ENCODE measurements around the gene PKD1L1. TPM values are rescaled to one million over a fixed set of nuclear protein-coding genes. Genes with fewer than 3 reads are reported as not detected.

The PKD1L1 gene
- total RNA-seq, 1 experiment from 2014 or later, result not detected

DNA sequence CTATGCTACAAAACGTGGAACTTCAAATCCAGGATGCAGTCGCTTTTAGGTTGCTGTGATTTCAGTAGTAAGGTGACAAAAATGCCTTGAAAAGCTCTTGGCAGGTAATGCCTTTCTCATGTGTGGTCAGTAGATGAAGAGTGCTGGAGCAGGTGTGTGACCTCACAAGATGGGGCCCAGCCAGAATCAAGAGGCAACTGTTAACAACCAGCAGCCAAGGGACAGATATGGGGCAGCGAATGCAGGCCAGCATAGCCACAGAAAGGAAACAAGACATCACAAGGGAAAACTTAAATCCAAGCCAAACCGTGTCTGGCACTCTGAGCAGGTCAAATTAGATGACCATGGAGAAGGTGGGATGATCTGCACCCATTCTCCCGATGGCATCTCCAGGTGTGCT, 18.9 kb upstream of the PKD1L1 start:
- peaks cover 51% of the 10 kb centered on the region for H3K36me3 ChIP-seq (ENCODE audit: insufficient read depth, low read length, poor library complexity, severe bottlenecking)
- no peak overlapping the region for H3K4me3 ChIP-seq (ENCODE audit: low read depth, low read length, poor library complexity, severe bottlenecking)
- peaks cover 8% of the 10 kb centered on the region for H3K4me1 ChIP-seq (ENCODE audit: insufficient read depth, low read length, poor library complexity, severe bottlenecking)
- CTCF ChIA-PET, result interaction anchor here (0.6 kb wide), 1 partner anchor 187 kb away, joined by 4 read pairs; no protein-coding TSS in a partner anchor
- no TSS peak for BruUV-seq (replicated peaks)
- H3K9me3 ChIP-seq (ENCODE audit: low read depth, low read length, poor library complexity, severe bottlenecking), result no peaks in the 10 kb centered on the region
- POLR2A ChIA-PET (ENCODE audit: low non-redundant PET), result no interaction called here
- TF ChIP-seq, protein P1, sequence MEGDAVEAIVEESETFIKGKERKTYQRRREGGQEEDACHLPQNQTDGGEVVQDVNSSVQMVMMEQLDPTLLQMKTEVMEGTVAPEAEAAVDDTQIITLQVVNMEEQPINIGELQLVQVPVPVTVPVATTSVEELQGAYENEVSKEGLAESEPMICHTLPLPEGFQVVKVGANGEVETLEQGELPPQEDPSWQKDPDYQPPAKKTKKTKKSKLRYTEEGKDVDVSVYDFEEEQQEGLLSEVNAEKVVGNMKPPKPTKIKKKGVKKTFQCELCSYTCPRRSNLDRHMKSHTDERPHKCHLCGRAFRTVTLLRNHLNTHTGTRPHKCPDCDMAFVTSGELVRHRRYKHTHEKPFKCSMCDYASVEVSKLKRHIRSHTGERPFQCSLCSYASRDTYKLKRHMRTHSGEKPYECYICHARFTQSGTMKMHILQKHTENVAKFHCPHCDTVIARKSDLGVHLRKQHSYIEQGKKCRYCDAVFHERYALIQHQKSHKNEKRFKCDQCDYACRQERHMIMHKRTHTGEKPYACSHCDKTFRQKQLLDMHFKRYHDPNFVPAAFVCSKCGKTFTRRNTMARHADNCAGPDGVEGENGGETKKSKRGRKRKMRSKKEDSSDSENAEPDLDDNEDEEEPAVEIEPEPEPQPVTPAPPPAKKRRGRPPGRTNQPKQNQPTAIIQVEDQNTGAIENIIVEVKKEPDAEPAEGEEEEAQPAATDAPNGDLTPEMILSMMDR (conservative IDR thresholded peaks at IDR 0.05; ENCODE audit: low read depth, low read length), result no peak
- no peak for TF ChIP-seq EZH2 (IDR thresholded peaks at IDR 0.05; ENCODE audit: borderline replicate concordance, low read depth, low read length, poor library complexity, severe bottlenecking)
- no peaks in the 10 kb centered on the region for H3K27me3 ChIP-seq (replicated peaks; ENCODE audit: insufficient read depth, low read depth, low read length, poor library complexity)
- H3K27ac ChIP-seq (ENCODE audit: low read depth, low read length, poor library complexity, severe bottlenecking), result no peak overlapping the region
- intact Hi-C loops (cut with micrococcal nuclease; ENCODE audit: unreplicated experiment), result no loop called here
- no peak for DNase-seq (ENCODE audit: low spot score)

- H3K36me3 ChIP-seq (ENCODE audit: insufficient read depth, low read length, poor library complexity, severe bottlenecking), result peaks cover 51% of the 10 kb centered on the region
- no TSS peak for BruUV-seq (replicated peaks)
- ChIA-PET POLR2A (ENCODE audit: low non-redundant PET) (no interaction called here), CTCF (no interaction called here)
- H3K27me3 ChIP-seq (replicated peaks; ENCODE audit: insufficient read depth, low read depth, low read length, poor library complexity), result no peaks in the 10 kb centered on the region
- H3K4me1 ChIP-seq (ENCODE audit: insufficient read depth, low read length, poor library complexity, severe bottlenecking), result peaks cover 4% of the 10 kb centered on the region
- intact Hi-C loops (cut with micrococcal nuclease; ENCODE audit: unreplicated experiment), result no loop called here
- no peak overlapping the region for H3K4me3 ChIP-seq (ENCODE audit: low read depth, low read length, poor library complexity, severe bottlenecking)
- DNase-seq (ENCODE audit: low spot score), result no peak
- H3K9me3 ChIP-seq (ENCODE audit: low read depth, low read length, poor library complexity, severe bottlenecking), result no peaks in the 10 kb centered on the region
- TF ChIP-seq, protein P1 (conservative IDR thresholded peaks at IDR 0.05; ENCODE audit: low read depth, low read length), result no peak
- no peak for TF ChIP-seq EZH2 (IDR thresholded peaks at IDR 0.05; ENCODE audit: borderline replicate concordance, low read depth, low read length, poor library complexity, severe bottlenecking)
- H3K27ac ChIP-seq (ENCODE audit: low read depth, low read length, poor library complexity, severe bottlenecking), result no peak overlapping the region
Observed at GRCh38 chr7:47965456-47965855, 17.2 kb upstream of the PKD1L1 start.

- intact Hi-C loops (cut with micrococcal nuclease; ENCODE audit: unreplicated experiment), result no loop called here
- no peak overlapping the region for H3K4me3 ChIP-seq (ENCODE audit: low read depth, low read length, poor library complexity, severe bottlenecking)
- no TSS peak for BruUV-seq (replicated peaks)
- ChIA-PET CTCF (no interaction called here), POLR2A (ENCODE audit: low non-redundant PET) (interaction anchor here (0.6 kb wide), 1 partner anchor 13 kb away, joined by 4 read pairs; no protein-coding TSS in a partner anchor)
- no peaks in the 10 kb centered on the region for H3K9me3 ChIP-seq (ENCODE audit: low read depth, low read length, poor library complexity, severe bottlenecking)
- TF ChIP-seq EZH2 (IDR thresholded peaks at IDR 0.05; ENCODE audit: borderline replicate concordance, low read depth, low read length, poor library complexity, severe bottlenecking), result no peak
- TF ChIP-seq, protein P1 (conservative IDR thresholded peaks at IDR 0.05; ENCODE audit: low read depth, low read length), result no peak
- H3K36me3 ChIP-seq (ENCODE audit: insufficient read depth, low read length, poor library complexity, severe bottlenecking), result peaks cover 35% of the 10 kb centered on the region
- no peaks in the 10 kb centered on the region for H3K4me1 ChIP-seq (ENCODE audit: insufficient read depth, low read length, poor library complexity, severe bottlenecking)
- no peaks in the 10 kb centered on the region for H3K27me3 ChIP-seq (replicated peaks; ENCODE audit: insufficient read depth, low read depth, low read length, poor library complexity)
- no peak for DNase-seq (ENCODE audit: low spot score)
- no peak overlapping the region for H3K27ac ChIP-seq (ENCODE audit: low read depth, low read length, poor library complexity, severe bottlenecking)
Observed at GRCh38 chr7:47962262-47962661, 14.0 kb upstream of the PKD1L1 start.
